HL-60/S4 treated with retinoic acid at 250 ng/mL for 4 days and 3 days (cell line): ENCODE results near the gene MTIF3.

ENCODE experiments used
- in situ Hi-C: fragments of 300-500 bp; cut with MboI; formaldehyde crosslinking; loops from 2 replicates; pipeline ENCODE4 v1.7.0; 2022; ENCODE audit warnings: low sequenced_read_pairs

The MTIF3 gene

GRCh38 chr13:27461940-27462584 is 11.7 kb upstream of the MTIF3 start:
- in situ Hi-C loops = no loop called here

- in situ Hi-C loops = no loop called here
Measured at GRCh38 chr13:27455331-27455855, 5.0 kb upstream of the MTIF3 start.

- in situ Hi-C loops = no loop called here
Measured at GRCh38 chr13:27450921-27451471, 632 bp upstream of the MTIF3 start.

- in situ Hi-C loops = no loop called here
Measured at GRCh38 chr13:27449081-27449603, 1.2 kb downstream of the MTIF3 start.

GRCh38 chr13:27448308-27448707 is 2.1 kb downstream of the MTIF3 start:
- in situ Hi-C loops = no loop called here

- in situ Hi-C loops = no loop called here
Measured at GRCh38 chr13:27446986-27447583, 3.3 kb downstream of the MTIF3 start.

- in situ Hi-C loops = no loop called here
Measured at GRCh38 chr13:27442797-27443196, 7.6 kb downstream of the MTIF3 start.

- in situ Hi-C loops = no loop called here
Measured at GRCh38 chr13:27442071-27442647, 8.2 kb downstream of the MTIF3 start.

GRCh38 chr13:27440408-27440807 is 10.0 kb downstream of the MTIF3 start:
- in situ Hi-C loops = no loop called here

GRCh38 chr13:27437126-27437525 is 13.2 kb downstream of the MTIF3 start:
- in situ Hi-C loops = no loop called here

GRCh38 chr13:27432611-27433210 is 17.7 kb downstream of the MTIF3 start:
- in situ Hi-C loops = no loop called here

GRCh38 chr13:27432180-27432579 is 18.2 kb downstream of the MTIF3 start:
- in situ Hi-C loops = no loop called here

GRCh38 chr13:27428160-27428559 is 22.2 kb downstream of the MTIF3 start:
- in situ Hi-C loops = no loop called here

- in situ Hi-C loops = no loop called here
Measured at GRCh38 chr13:27427641-27428040, 22.7 kb downstream of the MTIF3 start.

GRCh38 chr13:27425918-27426630 is 24.3 kb downstream of the MTIF3 start:
- in situ Hi-C loops = no loop called here

GRCh38 chr13:27425158-27425917 is 25.0 kb downstream of the MTIF3 start:
- in situ Hi-C loops = no loop called here

- in situ Hi-C loops = no loop called here
Measured at GRCh38 chr13:27424246-27425157, 25.9 kb downstream of the MTIF3 start, which contains the start of gene GTF3A. GTF3A (plus strand) TSS chr13:27424619.

GRCh38 chr13:27423333-27423732 is 27.0 kb downstream of the MTIF3 start:
- in situ Hi-C loops = no loop called here
